ENCODE data around the gene ABCA1. TPM values are rescaled to one million over a fixed set of nuclear protein-coding genes. Genes with fewer than 3 reads are reported as not detected.

Gene ABCA1
- total and polyA plus RNA-seq, 2 of the 13 experiments (the other 11 are each of a cell fraction or from before 2014, with no cell fraction given), result 26.8 to 63.8 TPM

- TF ChIP-seq ZNF784 (CRISPR knock-in tag; IDR thresholded peaks at IDR 0.05; ENCODE audit: borderline replicate concordance) (peak; percentile 68; the same call in 1 of the 2 replicates), MIXL1 (CRISPR knock-in tag; IDR thresholded peaks at IDR 0.05) (peak; percentile 41; the same call in 1 of the 2 replicates), KDM4B (CRISPR knock-in tag; IDR thresholded peaks at IDR 0.05) (0 out of 2 replicates have a peak, but pooled peaks have one; percentile 52), MLX (CRISPR knock-in tag; IDR thresholded peaks at IDR 0.05) (peak; percentile 58), ZSCAN25 (CRISPR knock-in tag; IDR thresholded peaks at IDR 0.05) (no peak), MEF2D (CRISPR knock-in tag; IDR thresholded peaks at IDR 0.05) (0 out of 2 replicates have a peak, but pooled peaks have one; percentile 54), ZNF710 (CRISPR knock-in tag; IDR thresholded peaks at IDR 0.05; ENCODE audit: borderline replicate concordance) (peak; percentile 63; the same call in 1 of the 2 replicates), ATF4 (CRISPR knock-in tag; IDR thresholded peaks at IDR 0.05) (peak in 1 of 2 experiments; percentile 54; a peak in 1 of 4 replicates), ZNF878 (CRISPR knock-in tag; IDR thresholded peaks at IDR 0.05) (no peak), ZKSCAN8 (CRISPR knock-in tag; IDR thresholded peaks at IDR 0.05; ENCODE audit: borderline replicate concordance) (peak; percentile 16; the same call in 1 of the 2 replicates), ZNF34 (CRISPR knock-in tag; IDR thresholded peaks at IDR 0.05; ENCODE audit: borderline replicate concordance) (0 out of 2 replicates have a peak, but pooled peaks have one; percentile 59), ATF5 (CRISPR knock-in tag; IDR thresholded peaks at IDR 0.05; ENCODE audit: low read depth) (no peak), CSRNP2 (CRISPR knock-in tag; conservative IDR thresholded peaks at IDR 0.05; ENCODE audit: low read depth) (no peak), MBD4 (IDR thresholded peaks at IDR 0.05; ENCODE audit: borderline replicate concordance, low read length) (0 out of 2 replicates have a peak, but pooled peaks have one; percentile 45), ZBTB7B (CRISPR knock-in tag; IDR thresholded peaks at IDR 0.05) (peak; percentile 65; the same call in 1 of the 2 replicates), PHF21A (CRISPR knock-in tag; IDR thresholded peaks at IDR 0.05) (peak; percentile 87), ZNF280B (CRISPR knock-in tag; IDR thresholded peaks at IDR 0.05; ENCODE audit: borderline replicate concordance) (no peak), ZNF782 (CRISPR knock-in tag; IDR thresholded peaks at IDR 0.05; ENCODE audit: borderline replicate concordance) (no peak)
These were observed 15.3 kb downstream of the ABCA1 start (continued) for GRCh38 chr9:104912606-104913005.
